Heart left ventricle (tissue), 16 donors: ENCODE measurements around the gene DNAH17. TPM values are rescaled to one million over a fixed set of nuclear protein-coding genes. Genes with fewer than 3 reads are reported as not detected.

Experiments
- ATAC-seq, 4 donors: fragments of 200-7000 bp; cut with Tn5 transposase; one replicate each; pipeline ENCODE4 v1.9.1; 2020 to 2022; ENCODE audit warnings: moderate library complexity in 4 of 4, mild to moderate bottlenecking in 3 of 4, moderate number of reproducible peaks in 1 of 4
- DNase-seq, 5 donors: peaks; one replicate each; pipeline ENCODE4 v3.0.0-alpha.2; 2020
- H3K27ac ChIP-seq, 12 donors: fragments of 200-600 bp; sonication (generic) in 4 of 12; one replicate each; pipeline versions ENCODE4 v1.5.0 to v1.8.0; 2016 to 2022; ENCODE audit warnings: mild to moderate bottlenecking in 2 of 12
- H3K27me3 ChIP-seq, 9 donors: fragments of 200-600 bp; sonication (generic) in 2 of 9; one replicate each; pipeline versions ENCODE4 v1.5.1 to v1.8.0; 2016 to 2022; ENCODE audit warnings: mild to moderate bottlenecking in 3 of 9
- H3K36me3 ChIP-seq, 9 donors: fragments of 200-600 bp; sonication (generic) in 2 of 9; one replicate each; pipeline versions ENCODE4 v1.5.0 to v1.8.0; 2018 to 2022; ENCODE audit warnings: mild to moderate bottlenecking in 2 of 9
- H3K4me1 ChIP-seq, 12 donors: fragments of 200-600 bp; sonication (generic) in 4 of 12; one replicate each; pipeline versions ENCODE4 v1.5.0 to v1.8.0; 2016 to 2022; ENCODE audit warnings: mild to moderate bottlenecking in 3 of 12
- H3K4me3 ChIP-seq, 12 donors: fragments of 200-600 bp; sonication (generic) in 4 of 12; one replicate each; pipeline versions ENCODE4 v1.5.0 to v1.8.0; 2017 to 2022; ENCODE audit warnings: mild to moderate bottlenecking in 9 of 12, moderate library complexity in 4 of 12
- H3K9me3 ChIP-seq, 12 donors: fragments of 200-600 bp; sonication (generic) in 4 of 12; one replicate each; pipeline versions ENCODE4 v1.5.0 to v1.8.0; 2016 to 2022; ENCODE audit warnings: mild to moderate bottlenecking in 1 of 12
- CTCF ChIP-seq, 12 donors: fragments of 200-600 bp; sonication (generic) in 4 of 12; IDR thresholded peaks; one replicate each; pipeline versions ENCODE4 v1.5.0 to v1.8.0; 2018 to 2022; ENCODE audit warnings: antibody characterized with exemption in 12 of 12, mild to moderate bottlenecking in 5 of 12
- POLR2A ChIP-seq, 2 donors: fragments of 450-650 bp; IDR thresholded peaks; one replicate each; pipeline ENCODE4 v1.6.1; 2017; ENCODE audit warnings: antibody characterized with exemption in 2 of 2, mild to moderate bottlenecking in 2 of 2, moderate library complexity in 2 of 2
- WGBS, 4 donors: extraction: QIAGEN DNeasy Blood & Tissue Kit in 2 of 4; methylation state at CpG; one replicate each; pipeline versions ENCODE4 v1.1.5 to v1.1.7; 2013 to 2018; 5-methylcytosine and 5-hydroxymethylcytosine counted together
- intact Hi-C, 10 donors: fragments of 100-400 bp; cut with DNase I; formaldehyde crosslinking; loops; one replicate each; pipeline versions ENCODE4 v1.11.1 to v1.14.2; 2022
- polyA plus RNA-seq, 2 donors: library from polyadenylated mRNA; stranded (reverse); fragments of 200-250 nt; gene quantifications; one replicate each; pipeline ENCODE4 v1.2.3, GENCODE V29; 2013
- total RNA-seq, 9 donors: library from RNA; depleted of rRNA in 2 of 9; stranded (reverse); fragments of >200 nt in 2 of 9; fragmentation: NEBNext Ultra II Directional in 3 of 9; extraction: Animal tissue kit (Norgen Biotek cat#: 25700) in 3 of 9; gene quantifications; one replicate each; pipeline versions ENCODE4 v1.1.0 to v1.2.4, GENCODE V29; 2016 to 2023
- donor health status: ischemic (EF 13 %, LVEDD 7.1; RV severe dilation, severe dysfunction).
- donor health status: healthy with polysubstance abuse.
- donor health status: DM: no; HTN: yes; CAD: no.
- donor health status: DM: no; HTN: no; CAD: no.
- donor health status: ischemic (EF 25% LVEDD 6.9; RV normal size, moderate dysfunction).
- donor health status: ischemic (EF 25% LVEDD 5.7; RV mildly dilated, moderate dysfunction).
- donor health status: healthy.
- donor health status: DM: yes; HTN: yes; CAD: no.
- donor health status: ischemic (EF 35%, LVEDD 5.7; RV mildly dilated, moderate dysfunction).
- donor health status: nonischemic (EF 11% LVEDD 7.7; RV severe dilation, severe dysfunction).
- donor health status: DM: yes; HTN: yes; CAD: no.
- donor health status: PGD.
- donor health status: ischemic (EF 29% LVEDD 5.4; RV normal size, mild dysfunction).
- donor health status: nonischemic (EF 23%, LVEDD 6.1; RV moderate dilation, normal function).

Gene DNAH17
- total and polyA plus RNA-seq, 11 donors: 0.02 to 0.63 (median 0.17) TPM; not detected in 4

- intact Hi-C loops: no loop called here
- Histone ChIP-seq H3K27ac (no peak overlapping the region), H3K36me3 (no peaks in the 10 kb centered on the region), H3K4me3 (no peak overlapping the region), H3K27me3 (peaks cover 0 to 22% (median 0%) of the 10 kb centered on the region in 9 donors), H3K4me1 (no peaks in the 10 kb centered on the region), H3K9me3 (no peaks in the 10 kb centered on the region)
- DNase-seq (no peak), ATAC-seq (no peak)
- WGBS, 4 donors: 90 to 93% (median 92%) methylated on average over 6 of the region's 6 CpGs
- TF ChIP-seq CTCF (IDR thresholded peaks at IDR 0.05) (no peak), POLR2A (IDR thresholded peaks at IDR 0.05) (no peak)
Observed at GRCh38 chr17:78478757-78479297, 98.4 kb downstream of the DNAH17 start.

GRCh38 chr17:78477913-78478756 lies 99.1 kb downstream of the DNAH17 start:
- TF ChIP-seq CTCF (IDR thresholded peaks at IDR 0.05) (no peak), POLR2A (IDR thresholded peaks at IDR 0.05) (no peak)
- WGBS, 4 donors: 83 to 93% (median 90%) methylated on average over 2 of the region's 2 CpGs
- DNase-seq: no peak
- intact Hi-C loops: no loop called here
- Histone ChIP-seq H3K4me3 (no peak overlapping the region), H3K27ac (no peak overlapping the region), H3K27me3 (peaks cover 0 to 15% (median 0%) of the 10 kb centered on the region in 9 donors), H3K9me3 (no peaks in the 10 kb centered on the region), H3K4me1 (no peaks in the 10 kb centered on the region), H3K36me3 (no peaks in the 10 kb centered on the region)
- no peak for ATAC-seq

DNA sequence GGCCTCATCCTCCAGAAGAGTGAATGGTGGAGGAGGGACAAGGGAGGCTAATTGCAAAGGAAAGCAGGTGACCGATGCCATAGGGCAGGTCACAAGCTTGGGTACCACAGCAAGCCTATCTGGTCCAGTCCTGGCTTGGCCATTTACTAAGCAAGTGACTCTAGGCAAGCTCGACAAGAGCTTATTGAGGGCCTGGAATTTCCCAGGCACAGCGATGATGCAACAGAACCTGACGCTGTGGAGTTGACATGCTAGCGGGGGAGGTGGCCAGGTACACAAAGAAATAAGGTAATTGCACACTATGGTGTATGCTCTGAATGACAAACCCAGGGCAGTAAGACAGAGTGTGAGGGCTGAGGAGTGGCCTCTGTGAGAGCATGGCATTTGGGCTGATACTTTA lies 100.2 kb downstream of the DNAH17 start:
- no peaks in the 10 kb centered on the region for H3K36me3 ChIP-seq
- WGBS, 4 donors: 87 to 93% (median 89%) methylated on average over 5 of the region's 5 CpGs
- no peak overlapping the region for H3K27ac ChIP-seq
- DNase-seq (no peak), ATAC-seq (no peak)
- intact Hi-C loops: no loop called here
- no peaks in the 10 kb centered on the region for H3K4me1 ChIP-seq
- peaks cover 0 to 11% (median 4%) of the 10 kb centered on the region in 9 donors for H3K27me3 ChIP-seq
- no peaks in the 10 kb centered on the region for H3K9me3 ChIP-seq
- no peak overlapping the region for H3K4me3 ChIP-seq
- TF ChIP-seq POLR2A (IDR thresholded peaks at IDR 0.05) (no peak), CTCF (IDR thresholded peaks at IDR 0.05) (no peak)

GRCh38 chr17:78476149-78476548 lies 101.0 kb downstream of the DNAH17 start:
- H3K9me3 ChIP-seq: no peaks in the 10 kb centered on the region
- no peak overlapping the region for H3K27ac ChIP-seq
- WGBS, 4 donors: 78 to 97% (median 95%) methylated on average over 20 to 28 of the region's 28 CpGs
- DNase-seq (no peak), ATAC-seq (no peak)
- H3K4me1 ChIP-seq: no peaks in the 10 kb centered on the region
- H3K36me3 ChIP-seq: no peaks in the 10 kb centered on the region
- H3K27me3 ChIP-seq: peaks cover 0 to 14% (median 4%) of the 10 kb centered on the region in 9 donors
- TF ChIP-seq POLR2A (IDR thresholded peaks at IDR 0.05) (no peak), CTCF (IDR thresholded peaks at IDR 0.05) (no peak)
- intact Hi-C loops: no loop called here
- H3K4me3 ChIP-seq: no peak overlapping the region
